GM10266 (cell line): Measurements from ENCODE around the gene OR4E1.

ENCODE experiments used
- DNase-seq: peaks from one replicate; pipeline ENCODE4 v3.0.0; 2012; ENCODE audit errors: extremely low spot score
- TF ChIP-seq, protein P1 (sequence below): IDR thresholded peaks from 2 replicates; pipeline ENCODE4 v1.5.1; 2012; ENCODE audit warnings: mild to moderate bottlenecking, low read depth; ENCODE audit not compliant: control insufficient read depth, insufficient read depth; ENCODE audit errors: missing control alignments

The OR4E1 gene

DNA sequence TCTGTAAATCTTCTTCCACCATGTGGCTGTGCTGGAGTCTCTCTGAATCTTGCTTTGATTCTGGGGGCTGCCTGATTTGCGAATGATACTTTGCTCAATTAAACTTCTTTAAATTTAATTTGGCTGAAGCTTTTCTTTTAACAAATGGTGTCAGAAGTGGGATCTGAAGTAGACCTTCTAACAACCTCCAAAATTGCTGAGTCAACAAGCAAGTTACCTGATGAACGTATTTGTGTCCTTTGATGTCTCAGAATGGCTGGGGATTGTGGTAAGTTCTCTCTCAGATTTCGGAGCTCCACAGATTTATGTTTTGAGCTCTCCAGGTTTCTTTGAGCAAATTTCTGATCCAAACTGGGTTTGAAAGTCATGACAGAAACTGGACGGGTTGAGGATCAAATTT lies 1.9 kb upstream of the OR4E1 start:
- TF ChIP-seq, protein P1, sequence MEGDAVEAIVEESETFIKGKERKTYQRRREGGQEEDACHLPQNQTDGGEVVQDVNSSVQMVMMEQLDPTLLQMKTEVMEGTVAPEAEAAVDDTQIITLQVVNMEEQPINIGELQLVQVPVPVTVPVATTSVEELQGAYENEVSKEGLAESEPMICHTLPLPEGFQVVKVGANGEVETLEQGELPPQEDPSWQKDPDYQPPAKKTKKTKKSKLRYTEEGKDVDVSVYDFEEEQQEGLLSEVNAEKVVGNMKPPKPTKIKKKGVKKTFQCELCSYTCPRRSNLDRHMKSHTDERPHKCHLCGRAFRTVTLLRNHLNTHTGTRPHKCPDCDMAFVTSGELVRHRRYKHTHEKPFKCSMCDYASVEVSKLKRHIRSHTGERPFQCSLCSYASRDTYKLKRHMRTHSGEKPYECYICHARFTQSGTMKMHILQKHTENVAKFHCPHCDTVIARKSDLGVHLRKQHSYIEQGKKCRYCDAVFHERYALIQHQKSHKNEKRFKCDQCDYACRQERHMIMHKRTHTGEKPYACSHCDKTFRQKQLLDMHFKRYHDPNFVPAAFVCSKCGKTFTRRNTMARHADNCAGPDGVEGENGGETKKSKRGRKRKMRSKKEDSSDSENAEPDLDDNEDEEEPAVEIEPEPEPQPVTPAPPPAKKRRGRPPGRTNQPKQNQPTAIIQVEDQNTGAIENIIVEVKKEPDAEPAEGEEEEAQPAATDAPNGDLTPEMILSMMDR: no peak
- DNase-seq: no peak

DNA sequence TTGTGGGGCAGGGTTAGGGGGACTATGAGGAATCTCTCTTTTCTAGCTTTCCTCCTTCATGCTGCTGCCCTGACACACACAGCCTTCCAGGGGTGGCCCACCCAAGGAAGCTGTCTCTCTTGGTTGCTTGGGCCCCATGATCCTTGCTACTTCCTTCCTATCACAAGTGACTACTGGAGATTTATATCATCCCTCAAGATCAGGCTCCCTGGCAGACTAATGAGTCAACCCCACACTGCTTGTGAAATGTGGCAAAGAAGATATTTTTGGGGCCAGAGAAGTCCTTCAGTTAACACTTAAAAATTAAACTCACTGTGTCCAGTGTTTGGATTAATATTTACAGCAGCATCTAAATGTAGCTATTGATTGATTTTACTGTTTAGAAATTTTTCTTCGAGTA lies 1.5 kb downstream of the OR4E1 start:
- TF ChIP-seq, protein P1: no peak

DNA sequence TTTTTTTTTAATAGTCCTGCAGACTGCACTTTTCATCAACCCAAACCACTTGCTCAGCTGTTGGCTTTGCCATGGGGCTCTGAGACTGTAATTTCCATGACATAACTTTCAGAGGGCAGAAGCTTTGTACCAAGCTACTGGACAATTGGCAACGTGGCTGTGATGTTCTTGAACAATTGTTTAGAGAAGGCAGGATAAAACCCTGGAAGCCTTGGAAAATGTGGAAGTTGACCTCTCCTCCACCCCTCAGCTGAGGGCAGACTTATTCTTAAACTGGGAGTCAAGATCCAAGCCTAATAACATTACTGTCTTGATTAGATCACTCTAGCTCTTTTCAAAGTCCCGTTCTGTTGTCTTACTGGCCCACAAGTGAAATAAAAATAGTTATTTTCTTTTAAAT lies 2.2 kb downstream of the OR4E1 start:
- DNase-seq: no peak
- TF ChIP-seq, protein P1: no peak

More for the DNA sequence above, 1.5 kb downstream of the OR4E1 start:
- no peak for DNase-seq

DNA sequence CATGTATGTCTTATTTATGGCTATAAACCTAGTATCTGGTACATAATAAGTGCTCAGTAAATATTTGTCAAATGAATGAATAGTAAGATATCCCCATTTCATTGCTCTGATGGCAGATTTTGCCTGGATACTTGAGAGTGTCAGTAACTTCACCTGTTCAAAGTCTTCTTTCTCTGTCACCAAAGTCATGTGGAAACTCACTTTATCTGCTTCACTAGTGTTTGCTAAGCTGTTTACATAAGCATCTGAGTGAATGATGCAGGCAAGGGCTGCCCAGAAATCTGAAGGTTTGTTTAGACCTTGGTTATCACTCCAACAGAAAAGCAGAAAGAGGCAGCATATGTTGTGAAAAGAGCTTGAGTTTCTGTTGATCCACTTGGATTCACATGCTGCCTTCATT lies 4.3 kb downstream of the OR4E1 start:
- no peak for DNase-seq

DNA sequence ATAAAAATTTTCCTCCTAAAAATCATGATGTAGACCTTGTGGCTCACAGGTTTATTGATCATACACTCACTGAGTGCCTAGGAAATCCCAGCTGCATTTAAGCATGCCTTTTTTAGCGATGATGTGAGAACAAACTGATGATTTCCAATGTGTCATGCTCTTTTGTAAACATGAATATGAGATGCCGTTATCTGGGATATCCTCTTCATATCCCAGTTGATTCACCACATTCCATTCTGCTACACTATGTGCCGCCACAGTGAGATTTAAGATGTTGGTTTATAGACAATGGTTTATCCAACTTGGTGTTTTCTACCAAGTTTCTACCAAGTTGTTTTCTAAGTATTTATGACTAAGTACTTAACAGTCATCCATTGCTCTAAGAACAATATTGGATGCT lies 5.2 kb downstream of the OR4E1 start:
- TF ChIP-seq, protein P1: no peak
- DNase-seq: no peak

More for the DNA sequence above, 4.3 kb downstream of the OR4E1 start:
- TF ChIP-seq, protein P1: no peak

DNA sequence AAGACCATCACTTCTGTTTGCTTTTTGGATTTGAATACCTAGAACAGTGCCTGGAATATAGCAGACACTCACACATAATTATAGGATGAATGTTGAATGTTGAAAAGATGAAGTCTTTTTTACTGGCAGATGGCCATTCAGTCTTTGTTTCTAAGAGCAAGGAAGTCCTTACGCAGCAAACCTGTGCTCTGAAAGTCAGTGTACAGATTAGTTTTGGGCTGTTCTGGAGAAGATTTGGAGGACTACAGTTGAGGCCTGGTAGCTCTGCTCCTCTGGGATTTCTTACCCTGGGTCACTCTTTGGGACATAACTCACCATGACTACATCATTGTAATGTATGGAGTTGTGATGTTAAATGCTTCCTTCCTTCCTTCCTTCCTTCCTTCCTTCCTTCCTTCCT lies 16.6 kb downstream of the OR4E1 start:
- DNase-seq: no peak
- TF ChIP-seq, protein P1: no peak

DNA sequence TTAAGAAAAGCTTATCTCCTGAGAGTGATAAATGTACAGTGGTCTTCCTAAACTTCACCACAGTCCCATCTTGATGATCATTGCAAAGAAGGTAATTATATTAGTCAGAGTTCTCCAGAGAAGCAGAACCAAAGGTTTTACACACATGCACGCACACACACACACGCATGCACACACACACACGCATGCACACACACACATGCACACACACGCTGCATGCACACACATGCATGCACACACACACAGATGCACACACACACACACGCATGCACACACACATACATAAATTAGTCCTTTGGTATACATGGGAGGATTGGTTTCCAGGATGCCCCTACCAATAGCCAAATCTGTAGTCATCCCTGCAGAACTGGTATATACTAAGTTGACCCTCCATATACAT lies 19.4 kb downstream of the OR4E1 start:
- TF ChIP-seq, protein P1: no peak
- DNase-seq: no peak
